Measurements from ENCODE around the gene ODAD3. TPM values are rescaled to one million over a fixed set of nuclear protein-coding genes. Genes with fewer than 3 reads are reported as not detected.

Gene ODAD3
- total and polyA plus RNA-seq, 2 of the 13 experiments (the other 11 are each of a cell fraction or from before 2014, with no cell fraction given), result 0.04 to 0.08 TPM

- TF ChIP-seq ZNF326 (CRISPR knock-in tag; IDR thresholded peaks at IDR 0.05; ENCODE audit: borderline replicate concordance) (no peak), ZNF431 (CRISPR knock-in tag; IDR thresholded peaks at IDR 0.05; ENCODE audit: borderline replicate concordance, low read depth) (no peak), MAFF (IDR thresholded peaks at IDR 0.05; ENCODE audit: low read depth, low read length) (no peak), ZNF605 (CRISPR knock-in tag; IDR thresholded peaks at IDR 0.05) (no peak), FLYWCH1 (CRISPR knock-in tag; IDR thresholded peaks at IDR 0.05) (no peak), JDP2 (CRISPR knock-in tag; IDR thresholded peaks at IDR 0.05; ENCODE audit: borderline replicate concordance) (no peak), CHD2 (IDR thresholded peaks at IDR 0.05; ENCODE audit: low read depth, low read length) (no peak), IRF9 (CRISPR knock-in tag; IDR thresholded peaks at IDR 0.05; ENCODE audit: borderline replicate concordance) (no peak; the same call in 1 of the 2 replicates), MAF1 (CRISPR knock-in tag; IDR thresholded peaks at IDR 0.05; ENCODE audit: borderline replicate concordance) (0 out of 2 replicates have a peak, but pooled peaks have one; percentile 11), RARA (CRISPR knock-in tag; IDR thresholded peaks at IDR 0.05) (0 out of 2 replicates have a peak, but pooled peaks have one; percentile 26), ZNF577 (CRISPR knock-in tag; IDR thresholded peaks at IDR 0.05; ENCODE audit: borderline replicate concordance, low read depth) (no peak), ZNF546 (CRISPR knock-in tag; conservative IDR thresholded peaks at IDR 0.05) (no peak), KMT2A (CRISPR knock-in tag; IDR thresholded peaks at IDR 0.05) (no peak), ATF6 (CRISPR knock-in tag; conservative IDR thresholded peaks at IDR 0.05) (no peak), ZNF468 (CRISPR knock-in tag; IDR thresholded peaks at IDR 0.05) (no peak), ZFY (CRISPR knock-in tag; IDR thresholded peaks at IDR 0.05) (peak; percentile 50; the same call in 1 of the 2 replicates), SAP130 (CRISPR knock-in tag; IDR thresholded peaks at IDR 0.05; ENCODE audit: low read depth) (peak; percentile 30), ZNF777 (CRISPR knock-in tag; IDR thresholded peaks at IDR 0.05) (peak; percentile 99)
- TF ChIP-seq, protein P1, sequence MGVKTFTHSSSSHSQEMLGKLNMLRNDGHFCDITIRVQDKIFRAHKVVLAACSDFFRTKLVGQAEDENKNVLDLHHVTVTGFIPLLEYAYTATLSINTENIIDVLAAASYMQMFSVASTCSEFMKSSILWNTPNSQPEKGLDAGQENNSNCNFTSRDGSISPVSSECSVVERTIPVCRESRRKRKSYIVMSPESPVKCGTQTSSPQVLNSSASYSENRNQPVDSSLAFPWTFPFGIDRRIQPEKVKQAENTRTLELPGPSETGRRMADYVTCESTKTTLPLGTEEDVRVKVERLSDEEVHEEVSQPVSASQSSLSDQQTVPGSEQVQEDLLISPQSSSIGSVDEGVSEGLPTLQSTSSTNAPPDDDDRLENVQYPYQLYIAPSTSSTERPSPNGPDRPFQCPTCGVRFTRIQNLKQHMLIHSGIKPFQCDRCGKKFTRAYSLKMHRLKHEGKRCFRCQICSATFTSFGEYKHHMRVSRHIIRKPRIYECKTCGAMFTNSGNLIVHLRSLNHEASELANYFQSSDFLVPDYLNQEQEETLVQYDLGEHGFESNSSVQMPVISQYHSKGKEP (CRISPR knock-in tag; IDR thresholded peaks at IDR 0.05), result no peak
- TF ChIP-seq, protein P2, sequence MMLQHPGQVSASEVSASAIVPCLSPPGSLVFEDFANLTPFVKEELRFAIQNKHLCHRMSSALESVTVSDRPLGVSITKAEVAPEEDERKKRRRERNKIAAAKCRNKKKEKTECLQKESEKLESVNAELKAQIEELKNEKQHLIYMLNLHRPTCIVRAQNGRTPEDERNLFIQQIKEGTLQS (CRISPR knock-in tag; IDR thresholded peaks at IDR 0.05), result no peak
- TF ChIP-seq, protein P3, sequence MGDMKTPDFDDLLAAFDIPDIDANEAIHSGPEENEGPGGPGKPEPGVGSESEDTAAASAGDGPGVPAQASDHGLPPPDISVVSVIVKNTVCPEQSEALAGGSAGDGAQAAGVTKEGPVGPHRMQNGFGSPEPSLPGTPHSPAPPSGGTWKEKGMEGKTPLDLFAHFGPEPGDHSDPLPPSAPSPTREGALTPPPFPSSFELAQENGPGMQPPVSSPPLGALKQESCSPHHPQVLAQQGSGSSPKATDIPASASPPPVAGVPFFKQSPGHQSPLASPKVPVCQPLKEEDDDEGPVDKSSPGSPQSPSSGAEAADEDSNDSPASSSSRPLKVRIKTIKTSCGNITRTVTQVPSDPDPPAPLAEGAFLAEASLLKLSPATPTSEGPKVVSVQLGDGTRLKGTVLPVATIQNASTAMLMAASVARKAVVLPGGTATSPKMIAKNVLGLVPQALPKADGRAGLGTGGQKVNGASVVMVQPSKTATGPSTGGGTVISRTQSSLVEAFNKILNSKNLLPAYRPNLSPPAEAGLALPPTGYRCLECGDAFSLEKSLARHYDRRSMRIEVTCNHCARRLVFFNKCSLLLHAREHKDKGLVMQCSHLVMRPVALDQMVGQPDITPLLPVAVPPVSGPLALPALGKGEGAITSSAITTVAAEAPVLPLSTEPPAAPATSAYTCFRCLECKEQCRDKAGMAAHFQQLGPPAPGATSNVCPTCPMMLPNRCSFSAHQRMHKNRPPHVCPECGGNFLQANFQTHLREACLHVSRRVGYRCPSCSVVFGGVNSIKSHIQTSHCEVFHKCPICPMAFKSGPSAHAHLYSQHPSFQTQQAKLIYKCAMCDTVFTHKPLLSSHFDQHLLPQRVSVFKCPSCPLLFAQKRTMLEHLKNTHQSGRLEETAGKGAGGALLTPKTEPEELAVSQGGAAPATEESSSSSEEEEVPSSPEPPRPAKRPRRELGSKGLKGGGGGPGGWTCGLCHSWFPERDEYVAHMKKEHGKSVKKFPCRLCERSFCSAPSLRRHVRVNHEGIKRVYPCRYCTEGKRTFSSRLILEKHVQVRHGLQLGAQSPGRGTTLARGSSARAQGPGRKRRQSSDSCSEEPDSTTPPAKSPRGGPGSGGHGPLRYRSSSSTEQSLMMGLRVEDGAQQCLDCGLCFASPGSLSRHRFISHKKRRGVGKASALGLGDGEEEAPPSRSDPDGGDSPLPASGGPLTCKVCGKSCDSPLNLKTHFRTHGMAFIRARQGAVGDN (CRISPR knock-in tag; IDR thresholded peaks at IDR 0.05), result peak; percentile 83
These were observed 51.8 kb downstream of the ODAD3 start (continued) for GRCh38 chr19:11382898-11383705.
